Gastroesophageal sphincter (tissue), 4 donors: ENCODE data around the gene GRIA4. TPM values are rescaled to one million over a fixed set of nuclear protein-coding genes. Genes with fewer than 3 reads are reported as not detected.

Source experiments
- ATAC-seq: fragments of 150-250 bp; one replicate; pipeline ENCODE4 v1.9.1; 2016; ENCODE audit warnings: mild to moderate bottlenecking, moderate library complexity
- H3K27ac ChIP-seq, 4 donors: fragments of 200-600 bp; sonication (generic) in 3 of 4; 1 replicate in 3 of 4; 2 replicates in 1 of 4; pipeline ENCODE4 v1.5.1; 2016 to 2019
- H3K27me3 ChIP-seq: fragments of 200-600 bp; sonication (generic); one replicate; pipeline ENCODE4 v1.5.1; 2019
- H3K36me3 ChIP-seq, 2 donors: fragments of 200-600 bp; sonication (generic); one replicate each; pipeline ENCODE4 v1.5.1; 2019; ENCODE audit warnings: control low read depth in 1 of 2
- H3K4me1 ChIP-seq, 3 donors: fragments of 200-600 bp; sonication (generic); 1 replicate in 2 of 3; 2 replicates in 1 of 3; pipeline ENCODE4 v1.5.1; 2016 to 2019; ENCODE audit warnings: control low read depth in 2 of 3
- H3K4me3 ChIP-seq, 2 donors: fragments of 200-600 bp; sonication (generic); one replicate each; pipeline ENCODE4 v1.5.1; 2019; ENCODE audit warnings: mild to moderate bottlenecking in 1 of 2, moderate library complexity in 1 of 2
- H3K9me3 ChIP-seq, 3 donors: fragments of 200-600 bp; sonication (generic); one replicate each; pipeline ENCODE4 v1.5.1; 2017 to 2019; ENCODE audit warnings: control low read depth in 2 of 3
- CTCF ChIP-seq, 4 experiments: fragments of 200-600 bp in 2 of 4; fragments of 450-650 bp in 2 of 4; sonication (generic) in 1 of 4; IDR thresholded peaks; one replicate each; pipeline ENCODE4 v1.5.1; 2017 to 2019; ENCODE audit warnings: antibody characterized with exemption in 4 of 4, mild to moderate bottlenecking in 2 of 4, moderate library complexity in 2 of 4
- EP300 ChIP-seq: sonication (generic); formaldehyde crosslinking; IDR thresholded peaks from one replicate; pipeline ENCODE4 v1.6.1; 2017; ENCODE audit warnings: antibody characterized with exemption, mild to moderate bottlenecking
- POLR2A ChIP-seq, 2 donors: fragments of 450-650 bp; IDR thresholded peaks; one replicate each; pipeline ENCODE4 v1.6.1; 2017; ENCODE audit warnings: antibody characterized with exemption in 2 of 2, mild to moderate bottlenecking in 2 of 2, moderate library complexity in 1 of 2
- POLR2AphosphoS5 ChIP-seq: sonication (generic); formaldehyde crosslinking; IDR thresholded peaks from one replicate; pipeline ENCODE4 v1.6.1; 2017; ENCODE audit warnings: antibody characterized with exemption
- WGBS, 2 donors: methylation state at CpG; one replicate each; pipeline ENCODE4 v1.1.5; 2018; ENCODE audit warnings: low coverage in 1 of 2; 5-methylcytosine and 5-hydroxymethylcytosine counted together
- small RNA-seq, 4 donors: library from RNA; depleted of rRNA; stranded (forward); fragments of <200 nt; gene quantifications; one replicate each; pipeline ENCODE3, GENCODE V24; 2016
- total RNA-seq, 4 donors: library from RNA; depleted of rRNA; stranded (reverse); fragments of >200 nt; gene quantifications; one replicate each; pipeline ENCODE4 v1.1.0, GENCODE V29; 2016

GRIA4 gene
- total RNA-seq, 4 donors from 2014 or later, result 0.47 to 1.2 TPM; not detected in 2

- Histone ChIP-seq H3K27me3 (no peaks in the 10 kb centered on the region), H3K27ac (peak overlapping the region; percentile 26 to 89 (median 86)), H3K4me3 (peak overlapping the region; percentile 66 to 88), H3K36me3 (no peaks in the 10 kb centered on the region), H3K4me1 (peaks cover 6 to 31% (median 9%) of the 10 kb centered on the region in 3 donors), H3K9me3 (no peaks in the 10 kb centered on the region)
- TF ChIP-seq POLR2AphosphoS5 (no peak), EP300 (no peak), POLR2A (IDR thresholded peaks at IDR 0.05) (no peak), CTCF (IDR thresholded peaks at IDR 0.05) (no peak)
- WGBS, 2 donors, result 92 to 93% methylated on average over 5 to 7 of the region's 7 CpGs
- no peak for ATAC-seq
Observed at GRCh38 chr11:106022795-106023275, 413.0 kb downstream of the GRIA4 start.

- WGBS, 2 donors, result 35 to 70% methylated on average over 4 of the region's 4 CpGs
- Histone ChIP-seq H3K4me1 (no peaks in the 10 kb centered on the region), H3K9me3 (no peaks in the 10 kb centered on the region), H3K27me3 (no peaks in the 10 kb centered on the region), H3K36me3 (no peaks in the 10 kb centered on the region), H3K4me3 (no peak overlapping the region), H3K27ac (no peak overlapping the region)
- no peak for ATAC-seq
- TF ChIP-seq POLR2A (IDR thresholded peaks at IDR 0.05) (no peak), CTCF (IDR thresholded peaks at IDR 0.05) (no peak), POLR2AphosphoS5 (no peak), EP300 (no peak)
Observed at GRCh38 chr11:106030609-106031008, 420.7 kb downstream of the GRIA4 start.

- H3K27ac ChIP-seq, result no peak overlapping the region
- TF ChIP-seq CTCF (IDR thresholded peaks at IDR 0.05) (no peak), EP300 (no peak)
- H3K9me3 ChIP-seq, result no peaks in the 10 kb centered on the region
- no peaks in the 10 kb centered on the region for H3K27me3 ChIP-seq
- no peak overlapping the region for H3K4me3 ChIP-seq
- H3K36me3 ChIP-seq, result no peaks in the 10 kb centered on the region
- no peak for ATAC-seq
- no peaks in the 10 kb centered on the region for H3K4me1 ChIP-seq
- 55 to 65% methylated on average over 2 of the region's 2 CpGs for WGBS, 2 donors
Observed at GRCh38 chr11:106031202-106031810, 421.4 kb downstream of the GRIA4 start.

Small RNAs within 50 kb of the gene (small RNA-seq; reads per million reads assigned to genes)
- gene RNU4-55P (0 reads per million in 4 donors), gene RNU6-277P (0 reads per million in 4 donors)
